H9 (cell line): ENCODE measurements around the gene CACNA2D4. TPM values are rescaled to one million over a fixed set of nuclear protein-coding genes. Genes with fewer than 3 reads are reported as not detected.

ENCODE experiments used
- DNase-seq: peaks from one replicate; pipeline ENCODE4 v3.0.0-alpha.2; 2017
- H2AFZ ChIP-seq: one replicate; pipeline ENCODE4 v1.6.1; 2013; ENCODE audit warnings: mild to moderate bottlenecking, low read length, control low read depth, moderate library complexity
- H2AK5ac ChIP-seq: 2 replicates; pipeline ENCODE4 v1.6.1; 2013; ENCODE audit warnings: low read length, control low read depth, mixed read lengths; ENCODE audit not compliant: insufficient read length
- H2BK120ac ChIP-seq: one replicate; pipeline ENCODE4 v1.6.1; 2013; ENCODE audit warnings: low read depth, mild to moderate bottlenecking, low read length, control low read depth, inconsistent platforms; ENCODE audit not compliant: poor library complexity, severe bottlenecking
- H2BK12ac ChIP-seq: 2 replicates; pipeline ENCODE4 v1.6.1; 2013; ENCODE audit warnings: low read length, control low read depth, mixed read lengths, low read depth; ENCODE audit not compliant: insufficient read length
- H2BK15ac ChIP-seq: 2 replicates; pipeline ENCODE4 v1.6.1; 2013; ENCODE audit warnings: low read depth, low read length, control low read depth
- H2BK20ac ChIP-seq: one replicate; pipeline ENCODE4 v1.6.1; 2013; ENCODE audit warnings: low read depth, mild to moderate bottlenecking, low read length, control low read depth, inconsistent platforms; ENCODE audit not compliant: poor library complexity, severe bottlenecking
- H2BK5ac ChIP-seq: 2 replicates; pipeline ENCODE4 v1.6.1; 2013; ENCODE audit warnings: low read length, control low read depth, mixed read lengths; ENCODE audit not compliant: insufficient read length
- H3K14ac ChIP-seq: 2 replicates; pipeline ENCODE4 v1.6.1; 2013; ENCODE audit warnings: low read length, control low read depth; ENCODE audit not compliant: insufficient read depth
- H3K18ac ChIP-seq: 2 replicates; pipeline ENCODE4 v1.6.1; 2013; ENCODE audit warnings: low read depth, mild to moderate bottlenecking, mixed read lengths, low read length, control low read depth; ENCODE audit not compliant: insufficient read length
- H3K23ac ChIP-seq: 2 replicates; pipeline ENCODE4 v1.6.1; 2013; ENCODE audit warnings: low read length, control low read depth, mixed read lengths, low read depth; ENCODE audit not compliant: insufficient read length
- H3K23me2 ChIP-seq: 2 replicates; pipeline ENCODE4 v1.6.1; 2013; ENCODE audit warnings: low read depth, mild to moderate bottlenecking, mixed read lengths, low read length, control low read depth; ENCODE audit not compliant: insufficient read length, poor library complexity, severe bottlenecking
- H3K27ac ChIP-seq: 2 replicates; pipeline ENCODE4 v1.5.1; 2013; ENCODE audit warnings: low read length, control low read depth, mixed read lengths, low read depth; ENCODE audit not compliant: insufficient read length
- H3K27me3 ChIP-seq: 2 replicates; pipeline ENCODE4 v1.6.1; 2013; ENCODE audit warnings: low read length, control low read depth, inconsistent platforms; ENCODE audit not compliant: insufficient read depth
- H3K4ac ChIP-seq: 2 replicates; pipeline ENCODE4 v1.6.1; 2013; ENCODE audit warnings: low read depth, mild to moderate bottlenecking, control low read depth, inconsistent platforms, low read length, moderate library complexity
- H3K4me1 ChIP-seq: 2 replicates; pipeline ENCODE4 v1.6.1; 2013; ENCODE audit warnings: low read length, control low read depth, inconsistent platforms; ENCODE audit not compliant: insufficient read depth
- H3K4me2 ChIP-seq: 2 replicates; pipeline ENCODE4 v1.6.1; 2013; ENCODE audit warnings: low read length, control low read depth, mixed read lengths; ENCODE audit not compliant: insufficient read length, insufficient read depth
- H3K56ac ChIP-seq: 2 replicates; pipeline ENCODE4 v1.6.1; 2013; ENCODE audit warnings: low read depth, mild to moderate bottlenecking, mixed read lengths, low read length, control low read depth; ENCODE audit not compliant: insufficient read length
- H3K79me1 ChIP-seq: 2 replicates; pipeline ENCODE4 v1.6.1; 2013; ENCODE audit warnings: low read depth, mild to moderate bottlenecking, moderate library complexity, low read length, control low read depth, inconsistent platforms; ENCODE audit not compliant: insufficient read depth, poor library complexity, severe bottlenecking
- H3K79me2 ChIP-seq: 2 replicates; pipeline ENCODE4 v1.6.1; 2013; ENCODE audit warnings: low read length, control low read depth, inconsistent platforms; ENCODE audit not compliant: insufficient read depth
- H3K9ac ChIP-seq: 2 replicates; pipeline ENCODE4 v1.6.1; 2013; ENCODE audit warnings: low read length, control low read depth, mixed read lengths; ENCODE audit not compliant: insufficient read length; ENCODE audit errors: extremely low read depth
- H3K9me3 ChIP-seq: one replicate; pipeline ENCODE4 v1.6.1; 2013; ENCODE audit warnings: low read depth, low read length, inconsistent platforms; ENCODE audit not compliant: control insufficient read depth
- H3T11ph ChIP-seq: one replicate; pipeline ENCODE4 v1.6.1; 2013; ENCODE audit warnings: mild to moderate bottlenecking, low read length, control low read depth, inconsistent platforms
- H4K20me1 ChIP-seq: one replicate; pipeline ENCODE4 v1.6.1; 2013; ENCODE audit not compliant: control insufficient read depth, insufficient read length, insufficient read depth
- H4K5ac ChIP-seq: 2 replicates; pipeline ENCODE4 v1.6.1; 2013; ENCODE audit warnings: low read depth, mild to moderate bottlenecking, mixed read lengths, low read length, control low read depth; ENCODE audit not compliant: insufficient read length
- H4K8ac ChIP-seq: replicated peaks from 2 replicates; pipeline ENCODE4 v1.6.1; 2013; ENCODE audit warnings: low read length, control low read depth, mixed read lengths, low read depth; ENCODE audit not compliant: insufficient read length
- H4K91ac ChIP-seq: 2 replicates; pipeline ENCODE4 v1.6.1; 2013; ENCODE audit warnings: low read depth, mild to moderate bottlenecking, moderate library complexity, mixed read lengths, low read length, control low read depth; ENCODE audit not compliant: insufficient read length
- H3K27ac Mint-ChIP-seq, 3 experiments: 2 replicates in 2 of 3; 3 replicates in 1 of 3; pipeline ENCODE4 v1.8.0; 2020 to 2021; ENCODE audit warnings: mixed read lengths in 3 of 3, mild to moderate bottlenecking in 1 of 3, moderate library complexity in 1 of 3
- H3K27me3 Mint-ChIP-seq: 2 replicates; pipeline ENCODE4 v1.8.0; 2021; ENCODE audit warnings: low read depth, mild to moderate bottlenecking, moderate library complexity, mixed read lengths
- H3K36me3 Mint-ChIP-seq, 3 experiments: 2 replicates in 2 of 3; 3 replicates in 1 of 3; pipeline ENCODE4 v1.8.0; 2020 to 2021; ENCODE audit warnings: low read depth in 3 of 3, mixed read lengths in 3 of 3; ENCODE audit not compliant: insufficient read depth in 1 of 3
- H3K4me1 Mint-ChIP-seq, 2 experiments: 2 replicates each; pipeline ENCODE4 v1.8.0; 2020; ENCODE audit warnings: mixed read lengths in 2 of 2
- H3K4me3 Mint-ChIP-seq, 2 experiments: 2 replicates in 1 of 2; 3 replicates in 1 of 2; pipeline ENCODE4 v1.8.0; 2020 to 2021; ENCODE audit warnings: mild to moderate bottlenecking in 2 of 2, mixed read lengths in 2 of 2, moderate library complexity in 1 of 2
- H3K9me3 Mint-ChIP-seq, 2 experiments: 2 replicates in 1 of 2; 3 replicates in 1 of 2; pipeline ENCODE4 v1.8.0; 2020; ENCODE audit warnings: mild to moderate bottlenecking in 2 of 2, mixed read lengths in 2 of 2, moderate library complexity in 1 of 2
- WGBS: extraction: QIAGEN DNeasy Blood & Tissue Kit; methylation state at CpG from one replicate; pipeline ENCODE4 v1.1.7; 2013; ENCODE audit warnings: missing lambda C conversion rate, low lambda C conversion rate, mixed read lengths; ENCODE audit not compliant: insufficient read length; ENCODE audit errors: extremely low coverage; 5-methylcytosine and 5-hydroxymethylcytosine counted together
- total RNA-seq: library from RNA; stranded (reverse); gene quantifications from 2 replicates; pipeline ENCODE4 v1.2.1, GENCODE V29; 2021
- TF ChIP-seq, protein P1 (sequence below): fragments of 200-600 bp; sonication (generic); conservative IDR thresholded peaks from 3 replicates; pipeline ENCODE4 v1.8.0; 2021; ENCODE audit warnings: antibody characterized with exemption, mild to moderate bottlenecking

Gene CACNA2D4
- total RNA-seq, 1 experiment from 2014 or later = 0.79 TPM

DNA sequence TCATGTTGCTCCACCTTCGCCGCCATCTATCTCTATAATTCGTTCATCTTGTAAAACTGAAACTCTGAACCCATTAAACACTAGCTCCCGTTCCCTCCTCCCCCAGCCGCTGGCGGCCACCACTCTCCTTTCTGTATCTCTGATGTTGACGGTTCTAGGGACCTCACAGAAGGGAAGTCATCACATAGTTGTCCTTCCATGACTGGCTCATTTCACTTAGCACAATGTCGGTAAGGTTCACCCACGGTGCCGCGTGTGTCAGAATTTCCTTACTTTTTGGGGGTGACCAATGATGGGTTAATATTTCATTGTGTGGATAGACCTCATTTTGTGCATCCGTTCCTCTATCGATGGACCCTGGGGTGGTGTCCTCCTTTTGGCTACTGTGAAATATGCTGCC is 2.0 kb upstream of the CACNA2D4 start:
- Mint-ChIP-seq H3K9me3 (no peaks in the 10 kb centered on the region), H3K36me3 (no peaks in the 10 kb centered on the region; a peak in 1 of 7 replicates), H3K27ac (no peak overlapping the region), H3K4me1 (peaks cover 13 to 36% of the 10 kb centered on the region in 2 experiments), H3K4me3 (no peak overlapping the region), H3K27me3 (peaks cover 1% of the 10 kb centered on the region)
- Histone ChIP-seq H3K23ac (no peak overlapping the region), H3K79me2 (no peaks in the 10 kb centered on the region), H4K8ac (no peak overlapping the region), H3K14ac (no peak overlapping the region), H2AFZ (no peak overlapping the region), H2BK20ac (no peak overlapping the region), H2AK5ac (no peak overlapping the region), H2BK5ac (no peak overlapping the region), H4K20me1 (no peaks in the 10 kb centered on the region), H3K4me2 (no peak overlapping the region), H3K4ac (no peak overlapping the region), H2BK12ac (no peak overlapping the region), H4K91ac (no peak overlapping the region), H3K9me3 (no peaks in the 10 kb centered on the region), H3K4me1 (no peaks in the 10 kb centered on the region), H3K27ac (no peak overlapping the region), H2BK120ac (no peak overlapping the region), H3K79me1 (no peaks in the 10 kb centered on the region), H3T11ph (no peak overlapping the region), H3K9ac (no peak overlapping the region), H2BK15ac (no peak overlapping the region), H3K23me2 (no peaks in the 10 kb centered on the region), H3K18ac (no peak overlapping the region), H3K27me3 (no peaks in the 10 kb centered on the region), H3K56ac (no peak overlapping the region), H4K5ac (no peak overlapping the region)
- WGBS = no CpG with 5 or more reads among the region's 13 CpGs
- TF ChIP-seq, protein P1, sequence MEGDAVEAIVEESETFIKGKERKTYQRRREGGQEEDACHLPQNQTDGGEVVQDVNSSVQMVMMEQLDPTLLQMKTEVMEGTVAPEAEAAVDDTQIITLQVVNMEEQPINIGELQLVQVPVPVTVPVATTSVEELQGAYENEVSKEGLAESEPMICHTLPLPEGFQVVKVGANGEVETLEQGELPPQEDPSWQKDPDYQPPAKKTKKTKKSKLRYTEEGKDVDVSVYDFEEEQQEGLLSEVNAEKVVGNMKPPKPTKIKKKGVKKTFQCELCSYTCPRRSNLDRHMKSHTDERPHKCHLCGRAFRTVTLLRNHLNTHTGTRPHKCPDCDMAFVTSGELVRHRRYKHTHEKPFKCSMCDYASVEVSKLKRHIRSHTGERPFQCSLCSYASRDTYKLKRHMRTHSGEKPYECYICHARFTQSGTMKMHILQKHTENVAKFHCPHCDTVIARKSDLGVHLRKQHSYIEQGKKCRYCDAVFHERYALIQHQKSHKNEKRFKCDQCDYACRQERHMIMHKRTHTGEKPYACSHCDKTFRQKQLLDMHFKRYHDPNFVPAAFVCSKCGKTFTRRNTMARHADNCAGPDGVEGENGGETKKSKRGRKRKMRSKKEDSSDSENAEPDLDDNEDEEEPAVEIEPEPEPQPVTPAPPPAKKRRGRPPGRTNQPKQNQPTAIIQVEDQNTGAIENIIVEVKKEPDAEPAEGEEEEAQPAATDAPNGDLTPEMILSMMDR = no peak
- peak; percentile 19 for DNase-seq
